Loucy (cell line): ENCODE measurements around the gene PRKACB.

Source experiments
- EZH2phosphoT487 ChIP-seq: fragments of 200-600 bp; IDR thresholded peaks from 2 replicates; pipeline ENCODE4 v1.6.1; 2018; ENCODE audit warnings: antibody characterized with exemption, mild to moderate bottlenecking, moderate library complexity, borderline replicate concordance
- TF ChIP-seq, protein P1 (sequence below): fragments of 200-600 bp; sonication (generic); conservative IDR thresholded peaks from 2 replicates; pipeline ENCODE4 v1.5.1; 2014; ENCODE audit warnings: mild to moderate bottlenecking, antibody characterized with exemption, low read length

DNA sequence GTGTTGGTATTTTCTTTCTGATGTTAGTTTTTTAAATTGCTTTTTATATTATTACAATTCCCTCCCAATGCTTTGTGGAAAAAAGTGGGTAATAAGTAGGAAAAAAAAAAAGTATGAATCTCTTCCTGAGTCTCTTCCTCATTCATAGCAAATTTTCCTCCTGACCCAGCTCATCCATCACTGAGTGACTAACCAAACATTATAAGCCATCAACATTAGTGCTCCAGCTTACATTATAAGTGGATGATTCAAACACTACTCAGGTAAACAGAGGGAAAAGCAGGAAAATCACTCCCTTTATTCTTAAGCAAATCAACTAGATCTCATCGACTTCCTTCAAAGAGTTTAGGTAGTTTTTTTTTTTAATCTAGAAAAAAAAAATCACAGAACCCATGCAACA, 142.0 kb downstream of the PRKACB start:
- TF ChIP-seq, protein P1, sequence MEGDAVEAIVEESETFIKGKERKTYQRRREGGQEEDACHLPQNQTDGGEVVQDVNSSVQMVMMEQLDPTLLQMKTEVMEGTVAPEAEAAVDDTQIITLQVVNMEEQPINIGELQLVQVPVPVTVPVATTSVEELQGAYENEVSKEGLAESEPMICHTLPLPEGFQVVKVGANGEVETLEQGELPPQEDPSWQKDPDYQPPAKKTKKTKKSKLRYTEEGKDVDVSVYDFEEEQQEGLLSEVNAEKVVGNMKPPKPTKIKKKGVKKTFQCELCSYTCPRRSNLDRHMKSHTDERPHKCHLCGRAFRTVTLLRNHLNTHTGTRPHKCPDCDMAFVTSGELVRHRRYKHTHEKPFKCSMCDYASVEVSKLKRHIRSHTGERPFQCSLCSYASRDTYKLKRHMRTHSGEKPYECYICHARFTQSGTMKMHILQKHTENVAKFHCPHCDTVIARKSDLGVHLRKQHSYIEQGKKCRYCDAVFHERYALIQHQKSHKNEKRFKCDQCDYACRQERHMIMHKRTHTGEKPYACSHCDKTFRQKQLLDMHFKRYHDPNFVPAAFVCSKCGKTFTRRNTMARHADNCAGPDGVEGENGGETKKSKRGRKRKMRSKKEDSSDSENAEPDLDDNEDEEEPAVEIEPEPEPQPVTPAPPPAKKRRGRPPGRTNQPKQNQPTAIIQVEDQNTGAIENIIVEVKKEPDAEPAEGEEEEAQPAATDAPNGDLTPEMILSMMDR, result no peak
- no peak for TF ChIP-seq EZH2phosphoT487
